Testis (tissue), 3 donors: ENCODE measurements around the gene INSC. TPM values are rescaled to one million over a fixed set of nuclear protein-coding genes. Genes with fewer than 3 reads are reported as not detected.

ENCODE experiments used
- DNase-seq: peaks from one replicate; pipeline ENCODE4 v3.0.0-alpha.2; 2019
- H3K27ac ChIP-seq, 2 donors: fragments of 200-600 bp; sonication (generic); one replicate each; pipeline ENCODE4 v1.5.1; 2019
- H3K27me3 ChIP-seq: fragments of 200-600 bp; sonication (generic); one replicate; pipeline ENCODE4 v1.5.1; 2019
- H3K36me3 ChIP-seq: fragments of 200-600 bp; sonication (generic); one replicate; pipeline ENCODE4 v1.5.1; 2017; ENCODE audit warnings: low read depth; ENCODE audit errors: missing control alignments
- H3K4me1 ChIP-seq: fragments of 200-600 bp; sonication (generic); one replicate; pipeline ENCODE4 v1.5.1; 2019
- H3K4me3 ChIP-seq, 2 donors: fragments of 200-600 bp; sonication (generic); one replicate each; pipeline ENCODE4 v1.5.1; 2017 to 2019
- H3K9me3 ChIP-seq: fragments of 200-600 bp; sonication (generic); one replicate; pipeline ENCODE4 v1.5.1; 2017
- CTCF ChIP-seq, 3 experiments: fragments of 450-650 bp in 2 of 3; fragments of 200-600 bp in 1 of 3; sonication (generic) in 1 of 3; IDR thresholded peaks; one replicate each; pipeline ENCODE4 v1.5.1; 2016 to 2019; ENCODE audit warnings: antibody characterized with exemption in 3 of 3, mild to moderate bottlenecking in 2 of 3, moderate library complexity in 1 of 3
- POLR2A ChIP-seq: fragments of 450-650 bp; IDR thresholded peaks from one replicate; pipeline ENCODE4 v1.6.1; 2017; ENCODE audit warnings: antibody characterized with exemption, mild to moderate bottlenecking, moderate library complexity
- WGBS, 2 donors: methylation state at CpG; one replicate each; pipeline ENCODE4 v1.1.5; 2018; 5-methylcytosine and 5-hydroxymethylcytosine counted together
- intact Hi-C: fragments of 100-400 bp; cut with DNase I; formaldehyde crosslinking; loops from one replicate; pipeline ENCODE4 v1.15.1; 2023; ENCODE audit warnings: low total_unique reads
- polyA plus RNA-seq: library from polyadenylated mRNA; stranded (reverse); fragments of 350-450 nt; fragmentation: Illumina TruSeq; extraction: RNeasy Lipid Tissue Mini Kit (QIAGEN cat#74804); gene quantifications from one replicate; pipeline ENCODE4 v1.2.3, GENCODE V29; 2014; ENCODE audit warnings: low read depth, low replicate concordance; ENCODE audit not compliant: insufficient read depth
- total RNA-seq, 2 donors: library from RNA; depleted of rRNA; stranded (reverse); fragments of >200 nt; gene quantifications; one replicate each; pipeline ENCODE4 v1.2.3, GENCODE V29; 2016

Gene INSC
- total and polyA plus RNA-seq, 3 donors from 2014 or later, result 2.2 to 2.5 (median 2.2) TPM

- H3K4me1 ChIP-seq, result no peaks in the 10 kb centered on the region
- H3K36me3 ChIP-seq, result no peaks in the 10 kb centered on the region
- WGBS, 2 donors, result 15 to 18% methylated on average over 8 of the region's 8 CpGs
- DNase-seq, result peak; percentile 73
- intact Hi-C loops, result no loop called here
- H3K9me3 ChIP-seq, result no peaks in the 10 kb centered on the region
- H3K4me3 ChIP-seq, result no peak overlapping the region
- TF ChIP-seq CTCF (IDR thresholded peaks at IDR 0.05) (peak; percentile 41 to 86 (median 56)), POLR2A (no peak)
- no peaks in the 10 kb centered on the region for H3K27me3 ChIP-seq
- no peak overlapping the region for H3K27ac ChIP-seq
These were observed 13.5 kb upstream of the INSC start for GRCh38 chr11:15101072-15101709.

- TF ChIP-seq POLR2A, result no peak
- no peak for TF ChIP-seq CTCF (IDR thresholded peaks at IDR 0.05)
- Histone ChIP-seq H3K36me3 (no peaks in the 10 kb centered on the region), H3K27ac (no peak overlapping the region), H3K4me1 (no peaks in the 10 kb centered on the region), H3K27me3 (no peaks in the 10 kb centered on the region), H3K4me3 (no peak overlapping the region), H3K9me3 (no peaks in the 10 kb centered on the region)
- DNase-seq, result no peak
- WGBS, 2 donors, result 97 to 98% methylated on average over 2 of the region's 2 CpGs
- intact Hi-C loops, result no loop called here
These were observed 10.6 kb upstream of the INSC start for GRCh38 chr11:15104166-15104565.

- DNase-seq, result no peak
- WGBS, 2 donors, result 84 to 87% methylated on average over 8 of the region's 8 CpGs
- intact Hi-C loops, result no loop called here
- Histone ChIP-seq H3K4me3 (no peak overlapping the region), H3K27me3 (no peaks in the 10 kb centered on the region), H3K9me3 (no peaks in the 10 kb centered on the region), H3K27ac (no peak overlapping the region), H3K36me3 (no peaks in the 10 kb centered on the region), H3K4me1 (no peaks in the 10 kb centered on the region)
- no peak for TF ChIP-seq CTCF (IDR thresholded peaks at IDR 0.05)
- TF ChIP-seq POLR2A, result no peak
These were observed 8.3 kb upstream of the INSC start for GRCh38 chr11:15106201-15106965.

- 74 to 79% methylated on average over 4 of the region's 4 CpGs for WGBS, 2 donors
- no peaks in the 10 kb centered on the region for H3K4me1 ChIP-seq
- intact Hi-C loops, result no loop called here
- H3K36me3 ChIP-seq, result no peaks in the 10 kb centered on the region
- DNase-seq, result no peak
- no peak for TF ChIP-seq CTCF (IDR thresholded peaks at IDR 0.05)
- no peak for TF ChIP-seq POLR2A
- H3K9me3 ChIP-seq, result no peaks in the 10 kb centered on the region
- no peak overlapping the region for H3K27ac ChIP-seq
- H3K27me3 ChIP-seq, result no peaks in the 10 kb centered on the region
- H3K4me3 ChIP-seq, result no peak overlapping the region
These were observed 6.8 kb upstream of the INSC start for GRCh38 chr11:15107730-15108515.
